GM12865 (cell line): ENCODE measurements around the gene PACS1.

Experiments used
- DNase-seq: peaks from one replicate; pipeline ENCODE4 v3.0.0; 2010; ENCODE audit warnings: low read depth
- H3K4me3 ChIP-seq: 2 replicates; pipeline ENCODE4 v1.5.1; 2011; ENCODE audit warnings: mild to moderate bottlenecking, low read depth, low read length, control low read depth
- CTCF ChIP-seq: IDR thresholded peaks from 2 replicates; pipeline ENCODE4 v1.5.1; 2011; ENCODE audit warnings: low read length, control low read depth, low read depth, inconsistent platforms; ENCODE audit not compliant: insufficient read depth; ENCODE audit errors: missing control alignments

Gene PACS1

GRCh38 chr11:66068923-66069714 lies 953 bp upstream of the PACS1 start:
- TF ChIP-seq CTCF, result peak; percentile 30
- peak; percentile 86 for DNase-seq

DNA sequence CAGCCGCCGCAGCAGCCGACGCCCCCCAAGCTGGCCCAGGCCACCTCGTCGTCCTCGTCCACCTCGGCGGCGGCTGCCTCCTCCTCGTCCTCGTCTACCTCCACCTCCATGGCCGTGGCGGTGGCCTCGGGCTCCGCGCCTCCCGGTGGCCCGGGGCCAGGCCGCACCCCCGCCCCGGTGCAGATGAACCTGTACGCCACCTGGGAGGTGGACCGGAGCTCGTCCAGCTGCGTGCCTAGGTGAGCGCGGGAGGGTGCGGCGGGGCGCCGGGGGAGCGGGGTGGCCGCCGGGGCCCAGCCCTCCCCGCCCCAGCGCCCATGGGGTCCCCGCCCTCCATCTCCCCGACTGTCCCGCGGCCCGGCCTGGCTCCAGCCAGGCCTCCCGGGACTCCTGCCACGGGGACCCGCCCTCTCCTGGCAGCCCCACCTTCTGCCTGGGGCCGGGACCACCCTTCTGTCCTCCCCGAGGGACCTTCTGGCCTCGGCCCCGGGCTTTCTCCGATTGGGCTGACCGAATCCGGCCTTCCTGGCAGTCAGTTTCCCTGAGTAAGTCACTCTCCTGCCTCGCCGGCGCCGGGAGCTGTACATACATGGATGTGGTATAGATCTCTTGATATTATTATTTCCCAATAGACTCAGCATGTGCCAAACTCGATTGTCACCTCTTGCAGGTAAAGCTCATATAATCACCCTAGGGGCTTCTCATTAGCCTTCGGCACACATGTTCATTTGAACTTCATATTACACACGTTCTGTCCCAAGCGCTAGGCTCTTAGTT lies 720 bp downstream of the PACS1 start:
- no peak for TF ChIP-seq CTCF
- H3K4me3 ChIP-seq, result peak overlapping the region; percentile 75
- DNase-seq, result no peak

More at GRCh38 chr11:66068923-66069714, 953 bp upstream of the PACS1 start:
- H3K4me3 ChIP-seq, result peak overlapping the region; percentile 65

DNA sequence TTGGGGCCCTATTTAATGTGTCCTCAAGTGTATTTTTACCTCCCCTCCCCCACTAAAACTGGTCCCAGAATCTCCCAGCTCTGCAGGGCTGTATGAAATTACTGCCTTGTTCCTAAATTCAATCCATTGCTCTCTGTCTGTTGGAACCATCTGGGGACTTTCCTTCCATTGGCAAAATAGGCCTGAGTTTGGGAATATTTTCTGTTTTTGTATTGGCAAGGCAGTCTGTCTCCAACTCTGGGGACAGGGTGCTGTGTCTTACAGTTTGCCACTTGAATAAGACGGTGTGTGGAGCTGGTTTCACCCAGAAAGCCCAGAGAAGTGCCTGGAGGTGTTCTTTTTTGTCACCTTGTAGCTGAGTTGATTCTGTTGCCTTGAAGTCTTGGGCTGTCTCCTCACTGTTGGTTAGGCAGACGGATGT lies 1.3 kb downstream of the PACS1 start:
- peak; percentile 42 for DNase-seq
- no peak for TF ChIP-seq CTCF
- peak overlapping the region; percentile 75 for H3K4me3 ChIP-seq

- H3K4me3 ChIP-seq, result peak overlapping the region; percentile 75
- no peak for DNase-seq
- TF ChIP-seq CTCF, result no peak
These were observed 2.0 kb downstream of the PACS1 start for GRCh38 chr11:66072081-66072480.

GRCh38 chr11:66072518-66072917 lies 2.4 kb downstream of the PACS1 start:
- H3K4me3 ChIP-seq, result peak overlapping the region; percentile 75
- TF ChIP-seq CTCF, result no peak
- no peak for DNase-seq

DNA sequence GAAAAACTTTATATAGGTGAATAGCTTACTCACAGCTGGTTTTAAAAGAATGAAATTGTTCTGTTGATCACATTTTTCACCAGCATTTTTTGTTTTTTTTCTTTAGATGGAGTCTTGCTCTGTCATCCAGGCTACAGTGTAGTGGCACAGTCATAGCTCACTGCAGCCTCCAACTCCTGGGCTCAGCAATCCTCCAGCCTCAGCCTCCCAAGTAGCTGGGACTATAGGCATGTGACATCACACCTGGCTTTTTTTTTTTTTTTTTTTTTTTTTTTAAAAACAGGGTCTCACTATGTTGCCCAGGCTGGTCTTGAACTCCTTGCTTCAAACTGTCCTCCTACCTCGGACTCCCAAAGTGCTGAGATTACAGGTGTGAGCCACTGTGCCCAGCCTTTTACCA lies 3.6 kb downstream of the PACS1 start:
- no peak for DNase-seq
- TF ChIP-seq CTCF, result no peak
- no peak overlapping the region for H3K4me3 ChIP-seq

- DNase-seq, result no peak
- H3K4me3 ChIP-seq, result no peak overlapping the region
- TF ChIP-seq CTCF, result no peak
These were observed 5.2 kb downstream of the PACS1 start for GRCh38 chr11:66075273-66075672.
